ENCODE measurements around the gene MTAP. TPM values are rescaled to one million over a fixed set of nuclear protein-coding genes. Genes with fewer than 3 reads are reported as not detected.

MTAP gene
- total and polyA plus RNA-seq, 2 of the 13 experiments (the other 11 are each of a cell fraction or from before 2014, with no cell fraction given), result 16.7 to 51.2 TPM

GRCh38 chr9:21801683-21802417, 586 bp upstream of the MTAP start (continued):
- 0 out of 2 replicates have a peak, but pooled peaks have one; percentile 16 for TF ChIP-seq ZNF264 (CRISPR knock-in tag; IDR thresholded peaks at IDR 0.05)
- no peak for TF ChIP-seq NR2F1 (CRISPR knock-in tag; IDR thresholded peaks at IDR 0.05)
- no peak for TF ChIP-seq ZBTB44 (CRISPR knock-in tag; IDR thresholded peaks at IDR 0.05)
- no peak for TF ChIP-seq ZNF326 (CRISPR knock-in tag; IDR thresholded peaks at IDR 0.05; ENCODE audit: borderline replicate concordance)
- no peak for TF ChIP-seq ISL2 (CRISPR knock-in tag; IDR thresholded peaks at IDR 0.05)
- TF ChIP-seq MAFK (conservative IDR thresholded peaks at IDR 0.05 in 1 of 2, IDR thresholded peaks at IDR 0.05 in 1 of 2; ENCODE audit: low read length in 2 of 2), result no peak
- 0 out of 2 replicates have a peak, but pooled peaks have one; percentile 14 for TF ChIP-seq ZNF800 (CRISPR knock-in tag; IDR thresholded peaks at IDR 0.05)
- TF ChIP-seq ZNF547 (CRISPR knock-in tag; IDR thresholded peaks at IDR 0.05), result no peak
- TF ChIP-seq HMGXB4 (CRISPR knock-in tag; IDR thresholded peaks at IDR 0.05; ENCODE audit: borderline replicate concordance in 1 of 2, low read depth in 1 of 2), result no peak
- peak; percentile 65; the same call in 1 of the 2 replicates for TF ChIP-seq THAP9 (CRISPR knock-in tag; IDR thresholded peaks at IDR 0.05; ENCODE audit: borderline replicate concordance)
- TF ChIP-seq ZNF691 (CRISPR knock-in tag; IDR thresholded peaks at IDR 0.05; ENCODE audit: borderline replicate concordance, low read depth), result no peak
- no peak for TF ChIP-seq SIX4 (CRISPR knock-in tag; IDR thresholded peaks at IDR 0.05)
- no peak for TF ChIP-seq ZNF564 (CRISPR knock-in tag; IDR thresholded peaks at IDR 0.05)
- TF ChIP-seq ZFX (CRISPR knock-in tag; IDR thresholded peaks at IDR 0.05; ENCODE audit: low read depth), result peak; percentile 10; the same call in 1 of the 2 replicates
- TF ChIP-seq MIXL1 (CRISPR knock-in tag; IDR thresholded peaks at IDR 0.05), result no peak
- TF ChIP-seq FUBP1 (CRISPR knock-in tag; IDR thresholded peaks at IDR 0.05; ENCODE audit: borderline replicate concordance), result no peak
